Ishikawa (cell line): ENCODE data around the gene NSMF.

Source experiments
- EP300 ChIP-seq: IDR thresholded peaks from 2 replicates; pipeline ENCODE4 v1.6.1; 2012; ENCODE audit warnings: borderline replicate concordance
- TF ChIP-seq, protein P1 (sequence below): IDR thresholded peaks from 2 replicates; pipeline ENCODE4 v1.6.1; 2012; ENCODE audit warnings: low read depth, mild to moderate bottlenecking

DNA sequence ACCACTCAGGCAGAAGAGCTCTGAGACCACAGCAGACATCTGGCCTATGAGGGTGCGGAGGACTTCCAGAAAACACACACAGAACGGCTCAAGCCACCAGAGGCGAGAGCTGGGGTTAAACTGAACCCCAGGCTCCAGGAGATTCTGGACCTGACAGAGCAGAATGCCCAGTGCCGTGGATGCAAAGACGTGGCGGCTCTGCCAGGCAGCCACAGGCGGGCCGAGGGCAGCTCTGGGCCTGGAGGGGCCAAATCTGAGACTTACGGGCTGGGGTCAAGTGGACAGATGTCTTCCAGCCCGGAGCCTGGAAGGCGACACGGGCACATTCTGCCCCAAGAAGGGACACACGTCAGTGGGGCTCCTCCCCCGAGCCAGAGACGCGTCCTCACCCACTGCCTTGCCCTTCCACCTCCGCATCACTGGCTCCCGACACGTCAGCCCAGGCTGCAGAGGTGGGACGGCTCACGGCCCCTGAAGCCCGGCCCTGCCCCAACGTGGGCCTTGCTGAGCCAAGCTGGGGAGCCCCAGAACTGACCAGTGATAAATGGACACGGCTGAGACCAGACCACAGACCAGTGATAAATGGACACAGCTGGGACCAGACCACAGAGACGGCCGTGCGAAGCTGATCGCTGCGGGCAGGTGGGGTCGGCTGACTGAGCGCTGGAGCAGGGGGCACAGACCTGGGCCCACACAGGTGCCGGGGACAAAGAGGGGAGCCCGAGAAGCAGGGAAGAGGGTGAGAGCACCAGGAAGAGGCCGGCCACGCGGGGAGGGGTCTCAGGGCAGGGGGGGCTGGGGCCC is 40.9 kb upstream of the NSMF start:
- TF ChIP-seq, protein P1, sequence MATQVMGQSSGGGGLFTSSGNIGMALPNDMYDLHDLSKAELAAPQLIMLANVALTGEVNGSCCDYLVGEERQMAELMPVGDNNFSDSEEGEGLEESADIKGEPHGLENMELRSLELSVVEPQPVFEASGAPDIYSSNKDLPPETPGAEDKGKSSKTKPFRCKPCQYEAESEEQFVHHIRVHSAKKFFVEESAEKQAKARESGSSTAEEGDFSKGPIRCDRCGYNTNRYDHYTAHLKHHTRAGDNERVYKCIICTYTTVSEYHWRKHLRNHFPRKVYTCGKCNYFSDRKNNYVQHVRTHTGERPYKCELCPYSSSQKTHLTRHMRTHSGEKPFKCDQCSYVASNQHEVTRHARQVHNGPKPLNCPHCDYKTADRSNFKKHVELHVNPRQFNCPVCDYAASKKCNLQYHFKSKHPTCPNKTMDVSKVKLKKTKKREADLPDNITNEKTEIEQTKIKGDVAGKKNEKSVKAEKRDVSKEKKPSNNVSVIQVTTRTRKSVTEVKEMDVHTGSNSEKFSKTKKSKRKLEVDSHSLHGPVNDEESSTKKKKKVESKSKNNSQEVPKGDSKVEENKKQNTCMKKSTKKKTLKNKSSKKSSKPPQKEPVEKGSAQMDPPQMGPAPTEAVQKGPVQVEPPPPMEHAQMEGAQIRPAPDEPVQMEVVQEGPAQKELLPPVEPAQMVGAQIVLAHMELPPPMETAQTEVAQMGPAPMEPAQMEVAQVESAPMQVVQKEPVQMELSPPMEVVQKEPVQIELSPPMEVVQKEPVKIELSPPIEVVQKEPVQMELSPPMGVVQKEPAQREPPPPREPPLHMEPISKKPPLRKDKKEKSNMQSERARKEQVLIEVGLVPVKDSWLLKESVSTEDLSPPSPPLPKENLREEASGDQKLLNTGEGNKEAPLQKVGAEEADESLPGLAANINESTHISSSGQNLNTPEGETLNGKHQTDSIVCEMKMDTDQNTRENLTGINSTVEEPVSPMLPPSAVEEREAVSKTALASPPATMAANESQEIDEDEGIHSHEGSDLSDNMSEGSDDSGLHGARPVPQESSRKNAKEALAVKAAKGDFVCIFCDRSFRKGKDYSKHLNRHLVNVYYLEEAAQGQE, result no peak
- TF ChIP-seq EP300, result no peak
